ENCODE results near the gene MRPS31. TPM values are rescaled to one million over a fixed set of nuclear protein-coding genes. Genes with fewer than 3 reads are reported as not detected.

MRPS31 gene
- total RNA-seq, 1 experiment from 2014 or later, result 22.2 TPM

GRCh38 chr13:40779049-40779448, 8.1 kb upstream of the MRPS31 start:
- H3K79me2 ChIP-seq (ENCODE audit: low read depth), result no peaks in the 10 kb centered on the region
- no peak for DNase-seq
- H3K4me3 ChIP-seq, result no peak overlapping the region
- CTCF ChIA-PET, result no interaction called here
- BruUV-seq (replicated peaks), result no TSS peak
- peaks cover 5% of the 10 kb centered on the region; the same call in 1 of the 2 replicates for H3F3A ChIP-seq (ENCODE audit: insufficient read depth, low read depth)
- POLR2A ChIA-PET (ENCODE audit: unreplicated experiment), result no interaction called here
- intact Hi-C loops (cut with micrococcal nuclease; ENCODE audit: unreplicated experiment), result loop anchor here (5.0 kb wide), 3 partner anchors 213 to 1097 kb away; no protein-coding TSS in a partner anchor
- no peak overlapping the region for H3K27ac ChIP-seq
- no peaks in the 10 kb centered on the region for H4K20me1 ChIP-seq (ENCODE audit: insufficient read depth)
- no peaks in the 10 kb centered on the region for H3K36me3 ChIP-seq (ENCODE audit: low read depth)
- H3K27me3 ChIP-seq (ENCODE audit: insufficient read depth, low read depth), result no peaks in the 10 kb centered on the region
- no peak for TF ChIP-seq EZH2 (IDR thresholded peaks at IDR 0.05; ENCODE audit: low read depth)
- TF ChIP-seq CTCF (conservative IDR thresholded peaks at IDR 0.05), result no peak
- no peaks in the 10 kb centered on the region for H3K9me3 ChIP-seq (ENCODE audit: insufficient read depth, low read depth)
- no peaks in the 10 kb centered on the region for H3K9me2 ChIP-seq (ENCODE audit: insufficient read depth)
- H3K4me1 ChIP-seq (replicated peaks; ENCODE audit: insufficient read depth), result peaks cover 6% of the 10 kb centered on the region; the same call in 1 of the 2 replicates
- no peak overlapping the region for H2AFZ ChIP-seq
- no peak overlapping the region for H3K4me2 ChIP-seq

GRCh38 chr13:40777809-40778175, 6.8 kb upstream of the MRPS31 start:
- Histone ChIP-seq H4K20me1 (ENCODE audit: insufficient read depth) (no peaks in the 10 kb centered on the region), H2AFZ (no peak overlapping the region), H3K4me1 (replicated peaks; ENCODE audit: insufficient read depth) (peaks cover 6% of the 10 kb centered on the region; the same call in 1 of the 2 replicates), H3F3A (ENCODE audit: insufficient read depth, low read depth) (peaks cover 5% of the 10 kb centered on the region; the same call in 1 of the 2 replicates), H3K79me2 (ENCODE audit: low read depth) (no peaks in the 10 kb centered on the region), H3K36me3 (ENCODE audit: low read depth) (no peaks in the 10 kb centered on the region), H3K4me2 (peak overlapping the region; percentile 82), H3K9me3 (ENCODE audit: insufficient read depth, low read depth) (no peaks in the 10 kb centered on the region), H3K27ac (no peak overlapping the region), H3K27me3 (ENCODE audit: insufficient read depth, low read depth) (no peaks in the 10 kb centered on the region), H3K4me3 (no peak overlapping the region), H3K9me2 (ENCODE audit: insufficient read depth) (no peaks in the 10 kb centered on the region)
- ChIA-PET POLR2A (ENCODE audit: unreplicated experiment) (no interaction called here), CTCF (no interaction called here)
- no TSS peak for BruUV-seq (replicated peaks)
- intact Hi-C loops (cut with micrococcal nuclease; ENCODE audit: unreplicated experiment), result loop anchor here (5.0 kb wide), 3 partner anchors 215 to 1095 kb away; no protein-coding TSS in a partner anchor
- TF ChIP-seq EZH2 (IDR thresholded peaks at IDR 0.05; ENCODE audit: low read depth) (no peak), CTCF (conservative IDR thresholded peaks at IDR 0.05) (no peak)
- no peak for DNase-seq

GRCh38 chr13:40777166-40777808, 6.3 kb upstream of the MRPS31 start:
- H3K27me3 ChIP-seq (ENCODE audit: insufficient read depth, low read depth), result no peaks in the 10 kb centered on the region
- BruUV-seq (replicated peaks), result no TSS peak
- H3K4me3 ChIP-seq, result peak overlapping the region; percentile 51; the same call in 1 of the 2 replicates
- no peaks in the 10 kb centered on the region for H3K9me2 ChIP-seq (ENCODE audit: insufficient read depth)
- peaks cover 5% of the 10 kb centered on the region; the same call in 1 of the 2 replicates for H3F3A ChIP-seq (ENCODE audit: insufficient read depth, low read depth)
- no peaks in the 10 kb centered on the region for H3K79me2 ChIP-seq (ENCODE audit: low read depth)
- H3K4me2 ChIP-seq, result peak overlapping the region; percentile 82
- peak; percentile 84 for TF ChIP-seq CTCF (conservative IDR thresholded peaks at IDR 0.05)
- no peak for TF ChIP-seq EZH2 (IDR thresholded peaks at IDR 0.05; ENCODE audit: low read depth)
- H2AFZ ChIP-seq, result peak overlapping the region; percentile 55; the same call in 1 of the 2 replicates
- peak; percentile 23 to 44 for DNase-seq
- H3K36me3 ChIP-seq (ENCODE audit: low read depth), result no peaks in the 10 kb centered on the region
- no peaks in the 10 kb centered on the region for H4K20me1 ChIP-seq (ENCODE audit: insufficient read depth)
- H3K4me1 ChIP-seq (replicated peaks; ENCODE audit: insufficient read depth), result peaks cover 6% of the 10 kb centered on the region; the same call in 1 of the 2 replicates
- H3K27ac ChIP-seq, result no peak overlapping the region
- ChIA-PET CTCF (no interaction called here), POLR2A (ENCODE audit: unreplicated experiment) (no interaction called here)
- intact Hi-C loops (cut with micrococcal nuclease; ENCODE audit: unreplicated experiment), result loop anchor here (5.0 kb wide), 3 partner anchors 215 to 1095 kb away; no protein-coding TSS in a partner anchor
- no peaks in the 10 kb centered on the region for H3K9me3 ChIP-seq (ENCODE audit: insufficient read depth, low read depth)
